ENCODE data around the gene HSPA5.
"Not testable (repeated sequence)": the region's sequence is repeated elsewhere in the genome, so short reads cannot be mapped to it uniquely, and the experiment has no call there.

The HSPA5 gene

DNA sequence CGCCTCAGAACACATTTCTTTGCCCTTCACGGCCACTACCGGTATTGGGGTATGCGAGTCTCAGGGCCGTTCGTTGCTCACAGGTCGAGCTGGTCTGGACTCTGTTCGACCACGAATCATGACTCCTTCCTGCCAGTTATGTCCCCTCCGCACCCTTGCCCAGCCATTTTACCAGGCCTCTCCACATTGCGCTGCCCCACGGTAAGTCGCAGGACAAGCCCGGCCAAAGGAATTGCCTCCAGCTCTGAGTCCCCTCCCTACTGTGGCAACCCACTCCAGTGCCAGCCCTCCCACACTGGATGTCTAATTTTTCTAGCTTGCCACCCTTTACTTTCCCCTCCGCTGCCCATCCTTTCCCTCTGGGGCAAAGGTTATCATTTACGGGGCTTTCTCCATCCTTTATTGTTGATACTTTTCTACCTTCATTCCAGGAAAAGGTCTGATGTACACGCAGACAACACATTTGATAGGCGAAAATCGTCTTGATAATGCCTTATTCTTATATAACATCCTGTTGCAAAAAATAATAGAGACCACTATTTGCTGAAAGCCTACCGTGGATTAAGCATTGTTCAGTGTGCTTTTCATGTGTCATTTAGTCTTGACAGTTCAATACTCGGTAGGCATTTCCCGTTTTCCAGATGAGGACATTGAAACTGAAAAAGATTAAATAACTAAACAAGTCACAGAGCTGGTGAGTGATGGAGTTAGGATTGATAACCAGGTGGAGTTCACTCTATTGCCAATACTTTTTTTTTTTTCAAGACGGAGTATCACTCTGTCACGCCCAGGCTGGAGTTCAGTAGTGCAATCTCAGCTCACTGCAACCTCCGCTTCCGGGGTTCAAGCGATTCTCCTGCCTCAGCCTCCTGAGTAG lies 958 bp upstream of the HSPA5 start:
- DNase-seq, result no peak

DNA sequence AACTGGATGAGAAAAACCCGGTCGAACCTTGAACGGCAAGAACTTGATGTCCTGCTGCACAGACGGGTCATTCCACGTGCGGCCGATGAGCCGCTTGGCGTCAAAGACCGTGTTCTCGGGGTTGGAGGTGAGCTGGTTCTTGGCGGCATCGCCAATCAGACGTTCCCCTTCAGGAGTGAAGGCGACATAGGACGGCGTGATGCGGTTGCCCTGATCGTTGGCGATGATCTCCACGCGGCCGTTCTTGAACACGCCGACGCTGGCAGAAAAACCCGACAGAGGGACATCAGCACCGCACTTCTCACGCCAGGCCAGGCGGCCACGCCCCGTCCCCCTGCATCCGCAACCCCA lies 519 bp downstream of the HSPA5 start:
- no peak for DNase-seq

DNA sequence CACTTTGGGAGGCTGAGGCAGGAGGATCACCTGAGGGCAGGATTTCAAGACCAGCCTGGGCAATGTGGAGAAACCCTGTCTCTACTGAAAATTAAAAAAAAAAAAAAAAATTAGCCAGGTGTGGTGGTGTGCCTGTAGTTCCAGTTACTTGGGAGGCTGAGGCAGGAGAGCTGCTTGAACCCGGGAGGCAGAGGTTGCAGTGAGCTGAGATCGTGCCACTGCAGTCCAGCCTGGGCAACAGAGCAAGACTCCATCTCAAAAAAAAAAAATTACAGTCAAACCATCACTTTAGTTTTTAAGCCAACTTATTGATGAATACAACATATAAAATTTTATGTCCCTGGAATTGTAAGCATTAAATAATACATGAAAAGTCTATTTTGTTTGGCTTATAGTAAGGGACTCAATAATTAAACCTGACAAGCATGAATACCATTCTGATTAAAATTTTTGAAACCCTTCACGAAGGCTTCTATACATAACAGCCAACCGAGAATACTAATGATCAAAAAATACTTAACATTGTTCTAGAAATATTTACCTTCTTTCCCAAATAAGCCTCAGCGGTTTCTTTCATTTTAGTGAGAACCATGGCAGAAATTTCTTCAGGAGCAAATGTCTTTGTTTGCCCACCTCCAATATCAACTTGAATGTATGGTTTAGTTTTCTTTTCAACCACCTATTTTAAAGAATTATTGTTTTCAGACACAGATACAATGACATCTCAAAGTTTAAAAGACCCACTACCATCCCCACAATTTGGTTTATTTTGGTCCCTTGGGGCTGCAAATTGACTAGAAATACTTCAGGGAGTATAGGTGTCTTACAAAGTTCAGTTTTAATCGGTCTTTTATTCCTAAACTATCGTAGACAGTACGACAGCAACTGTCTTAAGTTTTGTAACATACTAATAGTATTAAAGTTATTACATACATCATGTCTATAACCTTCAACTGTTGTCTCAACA lies 1.2 kb downstream of the HSPA5 start:
- DNase-seq, result no peak

DNA sequence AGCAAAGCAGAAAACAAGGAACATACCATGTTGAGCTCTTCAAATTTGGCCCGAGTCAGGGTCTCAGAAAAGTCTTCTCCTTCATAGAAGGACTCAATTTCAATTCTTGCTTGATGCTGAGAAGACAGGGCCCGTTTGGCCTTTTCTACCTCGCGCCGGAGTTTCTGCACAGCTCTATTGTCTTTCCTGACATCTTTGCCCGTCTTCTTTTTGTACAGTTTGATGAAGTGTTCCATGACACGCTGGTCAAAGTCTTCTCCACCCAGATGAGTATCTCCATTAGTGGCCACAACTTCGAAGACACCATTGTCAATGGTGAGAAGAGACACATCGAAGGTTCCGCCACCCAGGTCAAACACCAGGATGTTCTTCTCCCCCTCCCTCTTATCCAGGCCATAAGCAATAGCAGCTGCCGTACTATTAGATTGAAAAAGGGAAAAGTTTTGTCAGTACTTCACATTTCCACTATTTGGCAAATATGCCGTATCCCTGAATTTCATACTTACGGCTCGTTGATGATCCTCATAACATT lies 2.2 kb downstream of the HSPA5 start:
- no peak for DNase-seq

DNA sequence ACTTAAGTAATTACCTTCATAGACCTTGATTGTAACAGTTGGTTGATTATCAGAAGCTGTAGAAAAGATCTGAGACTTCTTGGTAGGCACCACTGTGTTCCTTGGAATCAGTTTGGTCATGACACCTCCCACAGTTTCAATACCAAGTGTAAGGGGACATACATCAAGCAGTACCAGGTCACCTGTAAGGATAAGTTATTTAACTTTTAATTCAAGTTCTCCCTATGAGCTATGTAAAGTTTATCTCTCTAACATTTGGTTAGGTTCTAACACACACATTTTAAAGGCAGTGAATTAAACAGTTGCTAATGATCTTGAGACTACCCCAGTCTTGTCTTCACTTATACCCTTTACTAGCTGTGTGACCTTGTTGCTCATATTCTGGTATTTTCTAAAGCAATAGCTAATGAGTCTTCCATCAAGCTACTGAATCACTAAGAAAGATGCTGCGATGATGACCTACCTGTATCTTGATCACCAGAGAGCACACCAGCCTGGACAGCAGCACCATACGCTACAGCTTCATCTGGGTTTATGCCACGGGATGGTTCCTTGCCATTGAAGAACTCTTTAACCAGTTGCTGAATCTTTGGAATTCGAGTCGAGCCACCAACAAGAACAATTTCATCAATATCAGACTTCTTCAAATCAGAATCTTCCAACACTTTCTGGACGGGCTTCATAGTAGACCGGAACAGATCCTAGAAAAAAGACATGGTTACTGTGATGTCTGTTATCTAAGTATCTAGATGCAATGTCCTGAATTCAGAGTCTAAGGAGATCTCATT lies 2.8 kb downstream of the HSPA5 start:
- no peak for DNase-seq

DNA sequence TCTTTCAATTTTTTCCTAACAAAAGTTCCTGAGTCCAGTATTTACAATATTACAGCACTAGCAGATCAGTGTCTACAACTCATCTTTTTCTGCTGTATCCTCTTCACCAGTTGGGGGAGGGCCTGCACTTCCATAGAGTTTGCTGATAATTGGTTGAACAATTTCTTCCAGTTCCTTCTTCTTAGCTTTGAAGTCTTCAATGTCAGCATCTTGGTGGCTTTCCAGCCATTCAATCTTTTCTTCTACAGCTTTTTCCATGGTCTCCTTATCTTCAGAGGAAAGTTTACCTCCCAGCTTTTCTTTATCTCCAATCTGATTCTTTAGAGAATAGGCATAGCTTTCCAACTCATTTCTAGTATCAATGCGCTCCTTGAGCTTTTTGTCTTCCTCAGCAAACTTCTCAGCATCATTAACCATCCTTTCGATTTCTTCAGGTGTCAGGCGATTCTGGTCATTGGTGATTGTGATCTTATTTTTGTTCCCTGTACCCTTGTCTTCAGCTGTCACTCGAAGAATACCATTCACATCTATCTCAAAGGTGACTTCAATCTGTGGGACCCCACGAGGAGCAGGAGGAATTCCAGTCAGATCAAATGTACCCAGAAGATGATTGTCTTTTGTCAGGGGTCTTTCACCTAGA lies 4.5 kb downstream of the HSPA5 start:
- DNase-seq, result not testable (repeated sequence)

DNA sequence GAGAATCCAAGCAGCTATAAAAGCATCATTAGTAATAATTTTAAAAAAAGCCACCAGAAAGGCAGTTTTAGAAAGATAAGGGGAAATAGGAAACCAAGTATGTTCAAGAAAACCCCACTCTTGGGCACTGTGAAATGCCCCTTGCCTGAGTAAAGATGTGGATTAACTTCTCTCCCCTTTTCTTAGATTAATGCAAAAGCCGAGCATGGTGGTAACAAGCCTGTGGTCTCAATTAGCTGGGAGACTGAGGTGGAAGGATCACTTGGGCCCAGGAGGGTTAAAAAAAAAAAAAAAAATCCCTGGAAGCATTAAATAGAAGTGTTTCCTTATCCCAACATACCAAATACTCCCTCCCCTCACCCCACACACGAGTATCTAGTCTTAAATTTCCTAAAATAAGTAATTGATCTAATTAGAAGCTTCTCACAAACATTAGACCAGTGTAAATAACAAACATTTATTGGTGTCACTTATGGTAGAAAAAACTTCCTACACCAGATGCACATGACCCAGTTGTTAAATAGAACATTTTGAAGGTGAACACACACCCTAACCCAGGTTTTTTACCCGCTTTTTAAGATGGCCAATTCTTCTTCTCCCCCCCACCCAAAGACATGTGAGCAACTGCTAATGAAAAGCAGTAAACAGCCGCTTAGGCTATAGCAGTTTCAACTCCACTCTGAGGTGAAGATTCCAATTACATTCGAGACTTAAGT lies 5.2 kb downstream of the HSPA5 start:
- no peak for DNase-seq

DNA sequence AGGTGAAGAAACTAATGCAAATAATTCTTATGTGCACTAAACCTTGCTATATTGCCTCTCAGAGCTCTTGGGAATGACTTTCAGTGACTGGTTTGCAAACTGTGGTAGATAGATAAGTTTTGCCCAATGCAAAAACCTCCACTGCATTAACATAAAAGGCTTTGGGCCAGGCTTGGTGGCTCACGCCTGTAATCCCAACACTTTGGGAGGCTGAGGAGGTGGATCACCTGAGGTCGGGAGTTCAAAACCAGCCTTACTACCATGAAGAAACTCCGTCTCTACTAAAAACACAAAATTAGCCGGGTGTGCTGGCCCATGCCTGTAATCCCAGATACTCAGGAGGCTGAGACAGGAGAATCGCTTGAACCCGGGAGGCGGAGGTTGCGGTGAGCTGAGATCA lies 7.0 kb downstream of the HSPA5 start:
- DNase-seq, result not testable (repeated sequence)

DNA sequence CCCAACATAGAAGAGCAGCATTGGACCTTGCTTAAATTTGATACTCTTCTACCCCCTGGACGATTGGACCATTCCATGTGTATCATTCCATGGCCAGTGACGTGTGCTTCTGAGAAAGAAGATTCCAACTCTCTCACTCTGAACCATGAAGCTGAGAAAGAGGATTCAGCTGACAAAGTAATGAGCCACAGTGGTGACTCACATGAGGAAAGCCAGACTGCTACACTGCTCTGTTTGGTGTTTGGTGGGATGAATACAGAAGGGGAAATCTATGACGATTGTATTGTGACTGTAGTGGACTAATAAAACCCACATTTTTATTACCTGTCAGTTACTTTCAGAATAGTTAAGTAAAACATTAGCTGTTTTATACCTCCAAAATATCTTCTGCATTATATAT lies 7.5 kb downstream of the HSPA5 start:
- DNase-seq, result peak; percentile 48 to 58

DNA sequence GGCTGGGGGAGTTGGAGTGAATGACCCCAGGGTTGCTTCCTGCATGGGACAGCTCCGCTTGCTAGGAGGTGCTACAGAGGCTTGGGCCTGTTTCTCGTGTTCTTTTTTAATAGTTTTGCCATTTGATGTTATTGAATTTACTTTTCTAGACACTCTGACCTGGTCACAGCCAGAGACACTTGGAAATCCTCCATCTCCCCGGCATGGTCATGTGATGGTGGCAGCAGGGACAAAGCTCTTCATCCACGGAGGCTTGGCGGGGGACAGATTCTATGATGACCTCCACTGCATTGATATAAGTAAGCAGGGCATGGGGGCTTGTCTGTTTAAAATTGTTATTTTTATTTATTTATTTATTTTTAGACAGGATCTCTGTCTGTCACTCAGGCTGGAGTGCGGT lies 13.4 kb downstream of the HSPA5 start:
- no peak for DNase-seq

DNA sequence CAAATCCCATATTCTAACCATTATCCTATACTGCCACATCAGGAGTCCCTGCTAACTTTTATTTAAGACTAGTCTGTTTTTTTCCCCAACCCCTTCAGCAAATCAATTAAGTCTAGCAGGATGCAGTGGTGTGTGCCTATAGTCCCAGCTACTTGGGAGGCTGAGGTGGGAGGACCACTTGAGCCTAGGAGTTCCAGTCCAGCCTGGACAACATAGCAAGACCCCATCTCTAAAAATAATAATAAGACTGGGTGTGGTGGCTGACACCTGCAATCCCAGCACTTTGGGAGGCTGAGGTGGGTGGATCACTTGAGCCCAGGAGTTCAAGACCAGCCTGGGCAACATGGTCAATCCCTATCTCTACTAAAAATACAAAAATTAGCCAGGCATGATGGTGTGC lies 16.3 kb downstream of the HSPA5 start:
- not testable (repeated sequence) for DNase-seq

DNA sequence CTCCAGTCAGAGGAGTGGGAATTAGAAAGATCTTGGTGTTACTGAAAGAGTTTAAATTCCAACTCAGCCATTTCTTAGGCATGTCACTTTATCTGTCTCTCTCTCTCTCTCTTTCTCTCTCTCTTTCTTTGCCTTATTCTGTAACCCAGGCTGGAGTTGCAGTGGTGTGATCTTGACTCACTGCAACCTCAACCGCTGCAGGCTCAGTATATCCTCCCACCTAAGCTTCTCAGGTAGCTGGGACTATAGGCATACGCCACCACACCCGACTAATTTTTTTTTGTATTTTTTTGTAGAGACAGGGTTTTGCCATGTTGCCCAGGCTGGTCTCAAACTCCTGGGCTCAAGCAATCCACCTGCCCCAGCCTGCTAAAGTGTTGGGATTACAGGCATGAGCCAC lies 22.5 kb downstream of the HSPA5 start:
- DNase-seq, result no peak

DNA sequence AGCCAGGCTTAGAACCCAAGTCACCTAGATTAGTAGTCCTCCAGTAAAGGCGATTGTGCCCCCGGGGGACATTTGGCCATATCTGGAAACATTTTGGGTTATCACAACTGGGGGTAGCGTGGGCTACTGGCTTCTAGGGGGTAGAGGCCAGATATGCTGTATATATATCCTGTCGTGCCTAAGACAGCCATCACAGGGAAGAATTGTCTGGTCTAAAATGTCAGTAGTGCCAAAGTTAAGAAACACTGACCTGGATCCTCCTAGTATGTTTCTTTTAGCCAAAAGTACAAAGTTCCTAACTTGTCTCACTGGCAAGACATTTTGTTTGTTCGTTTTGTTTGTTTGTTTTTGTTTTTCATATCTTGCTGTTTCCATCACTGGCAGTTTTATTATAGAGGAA lies 27.0 kb downstream of the HSPA5 start:
- DNase-seq, result no peak

DNA sequence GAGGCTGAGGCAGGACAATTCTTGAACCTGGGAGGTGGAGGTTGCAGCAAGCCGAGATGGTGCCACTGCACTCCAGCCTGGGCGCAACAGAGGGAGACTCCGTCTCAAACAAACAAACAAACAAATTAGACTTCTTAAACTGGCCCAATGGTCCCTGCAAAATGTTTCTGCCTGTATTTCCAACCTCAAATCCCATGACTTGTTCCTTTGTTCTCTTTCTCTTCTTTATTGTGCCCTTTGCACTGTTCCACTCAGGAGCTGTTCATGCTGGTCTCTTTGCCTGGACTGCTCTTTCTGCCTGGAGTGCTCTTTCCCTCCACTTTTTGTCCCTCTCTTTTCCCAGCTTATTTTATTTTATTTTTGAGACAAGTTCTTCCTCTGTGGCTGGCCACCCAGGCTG lies 36.7 kb downstream of the HSPA5 start:
- DNase-seq, result no peak

DNA sequence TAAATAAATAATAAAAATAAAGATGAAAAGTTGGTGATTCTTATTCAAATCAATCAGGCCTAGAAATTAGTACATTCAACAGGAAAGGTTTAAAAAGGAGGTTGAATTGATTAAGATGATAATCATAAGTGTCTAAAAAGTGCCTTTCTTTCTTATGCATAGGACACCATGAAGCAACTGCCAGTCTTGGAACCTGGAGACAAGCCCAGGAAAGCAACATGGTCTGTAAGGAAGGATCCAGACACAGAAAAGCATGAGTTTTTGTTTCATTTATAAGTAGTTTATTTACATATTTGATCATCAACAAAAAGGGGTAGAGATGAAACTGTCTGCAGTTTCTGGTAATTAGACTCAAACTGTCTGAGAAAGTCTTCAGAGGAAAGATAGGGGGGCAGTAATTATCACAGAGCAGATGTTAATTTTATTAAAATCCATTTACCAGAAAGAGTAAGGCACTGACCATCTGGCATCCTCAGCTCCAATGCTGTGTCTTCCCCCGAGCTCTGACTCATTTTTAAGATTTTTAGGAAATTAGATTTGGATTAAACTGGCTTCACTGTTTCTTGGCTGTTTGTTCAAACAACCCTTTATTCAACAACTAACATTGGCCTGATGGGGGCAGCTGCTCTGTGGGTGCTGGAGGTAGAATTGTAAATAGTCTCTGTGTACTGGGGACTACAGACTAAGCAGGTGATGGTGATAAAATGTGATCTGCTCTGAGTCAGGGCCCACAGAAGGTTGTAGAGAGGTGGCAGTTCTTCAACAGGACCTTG lies 38.1 kb downstream of the HSPA5 start:
- no peak for DNase-seq

DNA sequence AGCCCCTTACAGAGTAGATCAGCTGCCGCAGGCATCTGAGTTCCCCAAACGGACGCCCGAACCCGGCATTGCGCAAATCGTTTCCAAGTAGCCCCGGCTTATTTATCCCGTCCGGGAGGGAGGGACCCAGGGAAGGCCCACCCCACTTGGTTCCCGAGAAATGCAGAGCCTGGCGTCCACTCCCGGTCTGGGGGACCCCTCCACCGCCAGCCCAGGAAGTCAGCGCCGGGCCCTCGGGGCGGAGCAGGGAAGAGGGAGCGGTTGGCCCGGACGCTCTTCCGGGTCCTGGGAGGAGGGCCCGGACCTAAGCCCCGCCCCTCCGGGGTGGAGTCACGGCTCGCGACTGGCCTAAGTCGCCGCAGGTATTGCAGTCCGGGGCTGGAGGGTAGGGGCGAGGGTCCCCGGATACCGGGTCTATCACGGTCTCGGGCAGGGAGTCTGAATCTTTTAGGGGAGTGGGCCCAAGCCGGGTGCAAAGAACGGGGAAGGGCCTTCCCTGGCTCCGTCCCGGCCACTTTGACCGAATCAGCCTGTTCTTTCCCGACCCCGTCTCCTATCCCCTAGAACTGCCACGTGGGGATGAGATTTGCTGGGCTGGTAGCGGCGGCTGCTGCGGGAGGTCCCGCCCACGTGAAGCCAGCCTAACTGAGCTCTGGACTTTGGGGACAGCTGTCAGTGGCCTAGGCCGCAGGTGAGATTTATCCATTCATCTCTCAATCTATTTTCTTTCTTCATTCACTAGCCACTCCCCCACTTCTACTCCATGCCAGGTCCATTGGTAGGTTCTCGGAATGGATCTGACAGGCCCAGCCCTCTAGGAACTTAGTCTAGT lies 40.7 kb downstream of the HSPA5 start, which contains the start of gene RABEPK:
Gene RABEPK (plus strand): TSS at position 327 of the 832 bp plus-strand sequence. CDS start 2,472 bp downstream, outside the sequence.
- peak; percentile 95 to 96 for DNase-seq

DNA sequence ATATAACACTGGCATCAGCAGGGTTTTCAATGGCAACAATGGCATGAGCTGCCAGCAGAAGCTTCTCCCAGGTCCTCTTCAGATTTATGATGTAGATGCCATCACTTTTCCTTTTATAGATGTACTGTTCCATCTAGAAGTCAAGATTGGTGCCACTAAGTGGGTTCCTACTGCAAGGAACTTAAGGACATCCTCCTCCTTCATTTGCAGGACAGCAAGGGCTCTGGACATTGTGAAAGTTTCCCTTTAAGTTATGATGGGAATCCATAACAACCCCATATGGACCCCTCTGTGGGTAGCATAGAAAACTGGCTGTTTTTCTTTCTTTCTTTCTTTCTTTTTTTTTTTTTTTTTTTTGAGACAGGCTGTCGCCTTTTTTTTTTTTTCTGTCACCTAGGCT lies 45.6 kb downstream of the HSPA5 start:
- not testable (repeated sequence) for DNase-seq

DNA sequence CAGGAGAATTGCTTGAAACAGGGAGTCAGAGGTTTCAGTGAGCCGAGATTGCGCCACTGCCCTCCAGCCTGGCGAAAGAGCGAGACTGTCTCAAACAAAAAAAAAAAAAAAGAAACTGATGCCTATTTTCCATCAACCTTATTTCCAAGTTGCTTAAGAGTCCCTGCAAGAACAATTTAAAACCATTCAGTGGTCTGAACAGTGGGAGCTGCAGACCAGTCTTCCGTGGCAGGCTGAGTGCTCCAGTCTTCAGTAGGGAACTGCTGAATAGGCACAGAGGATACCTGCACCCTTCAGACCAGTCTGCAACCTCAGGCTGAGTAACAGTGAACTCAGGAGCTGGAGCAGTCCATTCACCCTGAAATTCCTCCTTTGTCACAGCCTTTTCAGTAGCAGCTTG lies 46.7 kb downstream of the HSPA5 start:
- DNase-seq, result not testable (repeated sequence)

DNA sequence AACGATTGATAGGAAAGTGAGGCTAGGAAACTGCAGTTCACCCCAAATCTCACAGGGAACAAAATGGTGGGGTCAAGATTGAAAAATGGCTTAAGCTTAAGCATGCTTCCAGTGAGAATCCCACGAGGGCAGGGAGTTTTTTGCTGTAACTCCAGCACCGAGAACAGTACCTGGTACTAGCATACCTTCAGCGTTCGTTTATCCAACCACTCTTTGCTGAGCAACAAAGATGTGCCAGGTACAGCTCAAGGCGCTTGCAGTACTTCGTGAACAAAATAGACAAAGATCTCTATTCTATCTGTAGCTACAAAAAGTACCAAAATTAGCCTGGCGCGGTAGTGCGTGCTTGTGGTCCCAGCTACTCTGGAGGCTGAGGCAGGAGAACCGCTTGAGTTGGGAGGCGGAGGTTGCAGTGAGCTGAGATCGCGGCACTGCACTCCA lies 50.8 kb downstream of the HSPA5 start:
- DNase-seq, result no peak

Data from SW 1271 (cell line).